ENCODE measurements around the gene NR1I3. TPM values are rescaled to one million over a fixed set of nuclear protein-coding genes. Genes with fewer than 3 reads are reported as not detected.

NR1I3 gene
- total RNA-seq, 1 donor from 2014 or later = not detected

- Histone ChIP-seq H3K27me3 (no peaks in the 10 kb centered on the region), H3F3A (ENCODE audit: low read depth) (no peaks in the 10 kb centered on the region), H3K27ac (no peak overlapping the region), H3K36me3 (no peaks in the 10 kb centered on the region), H2AFZ (replicated peaks) (no peak overlapping the region), H4K20me1 (ENCODE audit: low read depth) (no peaks in the 10 kb centered on the region), H3K9ac (no peak overlapping the region), H3K4me1 (no peaks in the 10 kb centered on the region), H3K79me2 (ENCODE audit: low read depth) (no peaks in the 10 kb centered on the region), H3K4me3 (no peak overlapping the region), H3K4me2 (no peak overlapping the region), H3K9me3 (ENCODE audit: low read depth) (no peaks in the 10 kb centered on the region)
- no peaks in the 10 kb centered on the region for H3K9me3 Mint-ChIP-seq
- H3K4me3 Mint-ChIP-seq = no peak overlapping the region
- DNase-seq (ENCODE audit: low spot score) = no peak
- TF ChIP-seq CTCF (IDR thresholded peaks at IDR 0.05) = no peak
- TF ChIP-seq EZH2phosphoT487 (IDR thresholded peaks at IDR 0.05) = no peak
- no peak for TF ChIP-seq EZH2 (IDR thresholded peaks at IDR 0.05)
- no peak overlapping the region for H3K27ac Mint-ChIP-seq
- H3K36me3 Mint-ChIP-seq = no peaks in the 10 kb centered on the region
- peaks cover 15% of the 10 kb centered on the region for H3K27me3 Mint-ChIP-seq (ENCODE audit: insufficient read depth, low read depth)
- peaks cover 13% of the 10 kb centered on the region for H3K4me1 Mint-ChIP-seq
Measured at GRCh38 chr1:161190962-161191521, 47.0 kb downstream of the NR1I3 start.

GRCh38 chr1:161189036-161189435 lies 49.0 kb downstream of the NR1I3 start:
- no peak overlapping the region for H3K4me3 ChIP-seq
- Mint-ChIP-seq H3K4me1 (peaks cover 13% of the 10 kb centered on the region), H3K4me3 (no peak overlapping the region)

GRCh38 chr1:161188381-161188780 lies 49.6 kb downstream of the NR1I3 start:
- no peak overlapping the region for H3K4me3 ChIP-seq
- H3K79me2 ChIP-seq (ENCODE audit: low read depth) = no peaks in the 10 kb centered on the region
- Mint-ChIP-seq H3K4me1 (peaks cover 13% of the 10 kb centered on the region), H3K4me3 (no peak overlapping the region), H3K27me3 (ENCODE audit: insufficient read depth, low read depth) (peaks cover 19% of the 10 kb centered on the region), H3K9me3 (no peaks in the 10 kb centered on the region), H3K27ac (no peak overlapping the region), H3K36me3 (no peaks in the 10 kb centered on the region)
- no peaks in the 10 kb centered on the region for H3F3A ChIP-seq (ENCODE audit: low read depth)
- H3K27ac ChIP-seq = no peak overlapping the region
- TF ChIP-seq CTCF (IDR thresholded peaks at IDR 0.05) (no peak), EZH2phosphoT487 (IDR thresholded peaks at IDR 0.05) (no peak), EZH2 (IDR thresholded peaks at IDR 0.05) (no peak)
- no peaks in the 10 kb centered on the region for H3K4me1 ChIP-seq
- H4K20me1 ChIP-seq (ENCODE audit: low read depth) = no peaks in the 10 kb centered on the region
- H3K27me3 ChIP-seq = no peaks in the 10 kb centered on the region
- H3K9me3 ChIP-seq (ENCODE audit: low read depth) = no peaks in the 10 kb centered on the region
- DNase-seq (ENCODE audit: low spot score) = no peak
- H3K4me2 ChIP-seq = no peak overlapping the region
- no peak overlapping the region for H3K9ac ChIP-seq
- H2AFZ ChIP-seq (replicated peaks) = no peak overlapping the region
- H3K36me3 ChIP-seq = no peaks in the 10 kb centered on the region

More at GRCh38 chr1:161189036-161189435, 49.0 kb downstream of the NR1I3 start:
- Histone ChIP-seq H3K4me2 (no peak overlapping the region), H3F3A (ENCODE audit: low read depth) (no peaks in the 10 kb centered on the region), H3K79me2 (ENCODE audit: low read depth) (no peaks in the 10 kb centered on the region), H3K9ac (no peak overlapping the region), H3K27ac (no peak overlapping the region), H3K4me1 (no peaks in the 10 kb centered on the region), H3K36me3 (no peaks in the 10 kb centered on the region), H3K9me3 (ENCODE audit: low read depth) (no peaks in the 10 kb centered on the region), H2AFZ (replicated peaks) (no peak overlapping the region), H3K27me3 (no peaks in the 10 kb centered on the region), H4K20me1 (ENCODE audit: low read depth) (no peaks in the 10 kb centered on the region)
- DNase-seq (ENCODE audit: low spot score) = no peak
- Mint-ChIP-seq H3K27ac (no peak overlapping the region), H3K36me3 (no peaks in the 10 kb centered on the region), H3K9me3 (no peaks in the 10 kb centered on the region), H3K27me3 (ENCODE audit: insufficient read depth, low read depth) (peaks cover 14% of the 10 kb centered on the region)
- no peak for TF ChIP-seq EZH2 (IDR thresholded peaks at IDR 0.05)
- TF ChIP-seq CTCF (IDR thresholded peaks at IDR 0.05) = no peak
- TF ChIP-seq EZH2phosphoT487 (IDR thresholded peaks at IDR 0.05) = no peak

Measured in neural progenitor cell (in vitro differentiated cells).